Effector memory CD8-positive, alpha-beta T cell (primary cell): ENCODE measurements around the gene TSLP.
A peak's percentile ranks its signal among the peaks of the same experiment; 100 is the strongest.

ENCODE experiments used
- ATAC-seq: fragments of 150-1000 bp; cut with Tn5 transposase; replicated peaks from 2 replicates; pipeline ENCODE4 v1.10.0; 2021; ENCODE audit warnings: mild to moderate bottlenecking, moderate library complexity
- DNase-seq, 3 experiments: peaks; one replicate each; pipeline ENCODE4 v3.0.0; 2021
- H3K27ac Mint-ChIP-seq, 2 donors: one replicate each; pipeline ENCODE4 v1.8.0; 2022; ENCODE audit warnings: mild to moderate bottlenecking in 2 of 2, mixed read lengths in 2 of 2, moderate library complexity in 2 of 2
- H3K27me3 Mint-ChIP-seq, 2 donors: one replicate each; pipeline ENCODE4 v1.8.0; 2022; ENCODE audit warnings: mixed read lengths in 2 of 2
- H3K36me3 Mint-ChIP-seq: one replicate; pipeline ENCODE4 v1.8.0; 2022; ENCODE audit warnings: mild to moderate bottlenecking, moderate library complexity, mixed read lengths; ENCODE audit not compliant: insufficient read depth
- H3K4me1 Mint-ChIP-seq, 2 donors: one replicate each; pipeline ENCODE4 v1.8.0; 2022; ENCODE audit warnings: low read depth in 2 of 2, mixed read lengths in 2 of 2
- H3K4me3 Mint-ChIP-seq, 2 donors: one replicate each; pipeline ENCODE4 v1.8.0; 2022; ENCODE audit warnings: mild to moderate bottlenecking in 2 of 2, mixed read lengths in 2 of 2, moderate library complexity in 2 of 2
- H3K9me3 Mint-ChIP-seq, 2 donors: one replicate each; pipeline ENCODE4 v1.8.0; 2022; ENCODE audit warnings: mixed read lengths in 2 of 2
- total RNA-seq, 9 experiments: gene quantifications; one replicate each; lab custom pipeline; 2026; lab: John Stamatoyannopoulos, UW

The TSLP gene
- total RNA-seq: 0 to 0.39 (median 0.20) reads per million in 9 experiments

- Mint-ChIP-seq H3K36me3 (no peaks in the 10 kb centered on the region), H3K27me3 (peaks cover 87 to 96% of the 10 kb centered on the region in 2 donors), H3K4me3 (peak within 1 kb of the TSS; percentile 84 to 88), H3K4me1 (peaks cover 18 to 21% of the 10 kb centered on the region in 2 donors), H3K9me3 (no peaks in the 10 kb centered on the region), H3K27ac (no peak within 1 kb of the TSS)
- DNase-seq (no peak), ATAC-seq (no peak)
These were observed at the start of gene TSLP for GRCh38 chr5:111071413-111071812. Gene TSLP, plus strand, starts transcription at chr5:111071713. Its CDS starts 178 bp downstream, at chr5:111071891.

GRCh38 chr5:111022301-111022700 is 49.2 kb upstream of the TSLP start:
- DNase-seq: no peak
- Mint-ChIP-seq H3K27me3 (no peaks in the 10 kb centered on the region), H3K27ac (no peak overlapping the region), H3K4me1 (no peaks in the 10 kb centered on the region), H3K9me3 (no peaks in the 10 kb centered on the region), H3K36me3 (no peaks in the 10 kb centered on the region), H3K4me3 (no peak overlapping the region)
- no peak for ATAC-seq

GRCh38 chr5:111028865-111029264 is 42.6 kb upstream of the TSLP start:
- H3K9me3 Mint-ChIP-seq: no peaks in the 10 kb centered on the region
- peaks cover 16 to 17% of the 10 kb centered on the region in 2 donors for H3K27me3 Mint-ChIP-seq
- no peaks in the 10 kb centered on the region for H3K36me3 Mint-ChIP-seq
- H3K4me3 Mint-ChIP-seq: no peak overlapping the region
- ATAC-seq (no peak), DNase-seq (no peak)
- H3K27ac Mint-ChIP-seq: no peak overlapping the region
- H3K4me1 Mint-ChIP-seq: no peaks in the 10 kb centered on the region

- H3K36me3 Mint-ChIP-seq: no peaks in the 10 kb centered on the region
- no peak for ATAC-seq
- no peak overlapping the region for H3K4me3 Mint-ChIP-seq
- no peaks in the 10 kb centered on the region for H3K4me1 Mint-ChIP-seq
- no peak overlapping the region for H3K27ac Mint-ChIP-seq
- H3K9me3 Mint-ChIP-seq: no peaks in the 10 kb centered on the region
- H3K27me3 Mint-ChIP-seq: peaks cover 9 to 10% of the 10 kb centered on the region in 2 donors
- DNase-seq: no peak
These were observed 27.6 kb upstream of the TSLP start for GRCh38 chr5:111043712-111044506.

- H3K4me3 Mint-ChIP-seq: no peak overlapping the region
- no peak for DNase-seq
- ATAC-seq: no peak
- peaks cover 55 to 56% of the 10 kb centered on the region in 2 donors for H3K27me3 Mint-ChIP-seq
- no peaks in the 10 kb centered on the region for H3K36me3 Mint-ChIP-seq
- no peaks in the 10 kb centered on the region for H3K4me1 Mint-ChIP-seq
- H3K27ac Mint-ChIP-seq: no peak overlapping the region
- peaks cover 0 to 3% of the 10 kb centered on the region in 2 donors for H3K9me3 Mint-ChIP-seq
These were observed 13.4 kb upstream of the TSLP start for GRCh38 chr5:111058064-111058463.

GRCh38 chr5:111060169-111060568 is 11.3 kb upstream of the TSLP start:
- Mint-ChIP-seq H3K4me3 (no peak overlapping the region), H3K9me3 (no peaks in the 10 kb centered on the region), H3K27me3 (peaks cover 44 to 52% of the 10 kb centered on the region in 2 donors)

GRCh38 chr5:111061618-111062017 is 9.9 kb upstream of the TSLP start:
- H3K27ac Mint-ChIP-seq: no peak overlapping the region
- peaks cover 44 to 55% of the 10 kb centered on the region in 2 donors for H3K27me3 Mint-ChIP-seq
- H3K9me3 Mint-ChIP-seq: no peaks in the 10 kb centered on the region
- no peaks in the 10 kb centered on the region for H3K36me3 Mint-ChIP-seq
- DNase-seq: no peak
- H3K4me3 Mint-ChIP-seq: no peak overlapping the region
- H3K4me1 Mint-ChIP-seq: no peaks in the 10 kb centered on the region
- no peak for ATAC-seq

More at GRCh38 chr5:111060169-111060568, 11.3 kb upstream of the TSLP start:
- no peaks in the 10 kb centered on the region for H3K36me3 Mint-ChIP-seq
- H3K4me1 Mint-ChIP-seq: no peaks in the 10 kb centered on the region
- no peak overlapping the region for H3K27ac Mint-ChIP-seq
- ATAC-seq: no peak
- DNase-seq: no peak

GRCh38 chr5:111063709-111064322 is 7.7 kb upstream of the TSLP start:
- no peak overlapping the region for H3K4me3 Mint-ChIP-seq
- H3K36me3 Mint-ChIP-seq: no peaks in the 10 kb centered on the region
- peak; percentile 36 for ATAC-seq
- no peaks in the 10 kb centered on the region for H3K4me1 Mint-ChIP-seq
- no peak for DNase-seq
- peaks cover 47 to 56% of the 10 kb centered on the region in 2 donors for H3K27me3 Mint-ChIP-seq
- H3K27ac Mint-ChIP-seq: no peak overlapping the region
- no peaks in the 10 kb centered on the region for H3K9me3 Mint-ChIP-seq

- H3K4me1 Mint-ChIP-seq: peaks cover 6 to 7% of the 10 kb centered on the region in 2 donors
- H3K27me3 Mint-ChIP-seq: peaks cover 72 to 73% of the 10 kb centered on the region in 2 donors
- ATAC-seq: no peak
- DNase-seq: no peak
- H3K36me3 Mint-ChIP-seq: no peaks in the 10 kb centered on the region
- H3K4me3 Mint-ChIP-seq: no peak overlapping the region
- H3K27ac Mint-ChIP-seq: no peak overlapping the region
- no peaks in the 10 kb centered on the region for H3K9me3 Mint-ChIP-seq
These were observed 5.1 kb upstream of the TSLP start for GRCh38 chr5:111066261-111066938.

GRCh38 chr5:111068213-111068612 is 3.3 kb upstream of the TSLP start:
- H3K9me3 Mint-ChIP-seq: no peaks in the 10 kb centered on the region
- no peak overlapping the region for H3K4me3 Mint-ChIP-seq
- DNase-seq (no peak), ATAC-seq (no peak)
- peaks cover 85 to 91% of the 10 kb centered on the region in 2 donors for H3K27me3 Mint-ChIP-seq
- peaks cover 14 to 16% of the 10 kb centered on the region in 2 donors for H3K4me1 Mint-ChIP-seq
- H3K27ac Mint-ChIP-seq: no peak overlapping the region
- no peaks in the 10 kb centered on the region for H3K36me3 Mint-ChIP-seq

GRCh38 chr5:111069839-111070238 is 1.7 kb upstream of the TSLP start:
- no peaks in the 10 kb centered on the region for H3K9me3 Mint-ChIP-seq
- peaks cover 18 to 21% of the 10 kb centered on the region in 2 donors for H3K4me1 Mint-ChIP-seq
- H3K27me3 Mint-ChIP-seq: peaks cover 93 to 100% of the 10 kb centered on the region in 2 donors
- DNase-seq (no peak), ATAC-seq (no peak)
- H3K27ac Mint-ChIP-seq: no peak overlapping the region
- H3K4me3 Mint-ChIP-seq: no peak overlapping the region
- H3K36me3 Mint-ChIP-seq: no peaks in the 10 kb centered on the region

- ATAC-seq (peak; percentile 42), DNase-seq (no peak)
- Mint-ChIP-seq H3K36me3 (no peaks in the 10 kb centered on the region), H3K9me3 (no peaks in the 10 kb centered on the region), H3K27me3 (peaks cover 93 to 100% of the 10 kb centered on the region in 2 donors), H3K27ac (no peak overlapping the region), H3K4me1 (peaks cover 18 to 21% of the 10 kb centered on the region in 2 donors), H3K4me3 (peak overlapping the region in 1 of 2 donors; percentile 65)
These were observed 1.0 kb upstream of the TSLP start for GRCh38 chr5:111070272-111071134.
